ENCODE measurements around the gene SEC22C.
"Not testable (repeated sequence)": the region's sequence is repeated elsewhere in the genome, so short reads cannot be mapped to it uniquely, and the experiment has no call there.

DNA sequence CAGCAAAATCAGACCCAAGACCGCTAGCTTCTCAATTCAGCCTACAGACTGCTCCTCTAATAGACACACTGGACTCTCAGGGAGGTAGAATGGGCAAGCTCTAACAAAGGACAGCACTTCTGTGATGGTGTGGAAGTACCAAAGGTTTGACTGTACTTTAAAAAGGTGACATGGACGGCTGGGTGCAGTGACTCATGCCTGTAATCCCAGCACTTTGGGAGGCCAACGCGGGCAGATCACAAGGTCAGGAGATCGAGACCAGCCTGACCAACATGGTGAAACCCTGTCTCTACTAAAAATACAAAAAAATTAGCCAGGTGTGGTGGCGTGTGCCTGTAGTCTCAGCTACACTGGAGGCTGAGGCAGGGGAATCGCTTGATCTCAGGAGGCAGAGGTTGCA, 15.3 kb upstream of the SEC22C start:
- TF ChIP-seq, protein P1, sequence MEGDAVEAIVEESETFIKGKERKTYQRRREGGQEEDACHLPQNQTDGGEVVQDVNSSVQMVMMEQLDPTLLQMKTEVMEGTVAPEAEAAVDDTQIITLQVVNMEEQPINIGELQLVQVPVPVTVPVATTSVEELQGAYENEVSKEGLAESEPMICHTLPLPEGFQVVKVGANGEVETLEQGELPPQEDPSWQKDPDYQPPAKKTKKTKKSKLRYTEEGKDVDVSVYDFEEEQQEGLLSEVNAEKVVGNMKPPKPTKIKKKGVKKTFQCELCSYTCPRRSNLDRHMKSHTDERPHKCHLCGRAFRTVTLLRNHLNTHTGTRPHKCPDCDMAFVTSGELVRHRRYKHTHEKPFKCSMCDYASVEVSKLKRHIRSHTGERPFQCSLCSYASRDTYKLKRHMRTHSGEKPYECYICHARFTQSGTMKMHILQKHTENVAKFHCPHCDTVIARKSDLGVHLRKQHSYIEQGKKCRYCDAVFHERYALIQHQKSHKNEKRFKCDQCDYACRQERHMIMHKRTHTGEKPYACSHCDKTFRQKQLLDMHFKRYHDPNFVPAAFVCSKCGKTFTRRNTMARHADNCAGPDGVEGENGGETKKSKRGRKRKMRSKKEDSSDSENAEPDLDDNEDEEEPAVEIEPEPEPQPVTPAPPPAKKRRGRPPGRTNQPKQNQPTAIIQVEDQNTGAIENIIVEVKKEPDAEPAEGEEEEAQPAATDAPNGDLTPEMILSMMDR (IDR thresholded peaks at IDR 0.05), result not testable (repeated sequence)
- not testable (repeated sequence) for TF ChIP-seq EZH2 (IDR thresholded peaks at IDR 0.05; ENCODE audit: borderline replicate concordance, insufficient read depth, low read depth, low read length, poor library complexity, severe bottlenecking)

All from B cell (primary cell).